Sigmoid colon (tissue), 7 donors: ENCODE measurements around the gene HES2. TPM values are rescaled to one million over a fixed set of nuclear protein-coding genes. Genes with fewer than 3 reads are reported as not detected.

Experiments
- DNase-seq: peaks from one replicate; pipeline ENCODE4 v3.0.0-alpha.2; 2019
- H3K27ac ChIP-seq, 4 donors: fragments of 200-600 bp; sonication (generic); one replicate each; pipeline ENCODE4 v1.5.1; 2016 to 2019; ENCODE audit warnings: mild to moderate bottlenecking in 1 of 4
- H3K27me3 ChIP-seq, 3 donors: fragments of 200-600 bp; sonication (generic); one replicate each; pipeline ENCODE4 v1.5.1; 2019; ENCODE audit warnings: mild to moderate bottlenecking in 1 of 3
- H3K36me3 ChIP-seq, 4 donors: fragments of 200-600 bp; sonication (generic); one replicate each; pipeline ENCODE4 v1.5.1; 2016 to 2019
- H3K4me1 ChIP-seq, 4 donors: fragments of 200-600 bp; sonication (generic); one replicate each; pipeline ENCODE4 v1.5.1; 2017 to 2019
- H3K4me3 ChIP-seq, 4 donors: fragments of 200-600 bp; sonication (generic); one replicate each; pipeline ENCODE4 v1.5.1; 2017 to 2019; ENCODE audit warnings: mild to moderate bottlenecking in 2 of 4, moderate library complexity in 1 of 4
- H3K9me3 ChIP-seq, 4 donors: fragments of 200-600 bp in 3 of 4; sonication (generic) in 3 of 4; one replicate each; pipeline versions ENCODE4 v1.5.1 to v1.6.1; 2013 to 2019
- EP300 ChIP-seq, 4 donors: sonication (generic); formaldehyde crosslinking; IDR thresholded peaks; one replicate each; pipeline ENCODE4 v1.6.1; 2017; ENCODE audit warnings: antibody characterized with exemption in 4 of 4
- POLR2A ChIP-seq, 2 donors: fragments of 450-650 bp; IDR thresholded peaks; one replicate each; pipeline ENCODE4 v1.6.1; 2016; ENCODE audit warnings: antibody characterized with exemption in 2 of 2, mild to moderate bottlenecking in 2 of 2, moderate library complexity in 2 of 2
- POLR2AphosphoS5 ChIP-seq, 4 donors: sonication (generic); formaldehyde crosslinking; IDR thresholded peaks; one replicate each; pipeline ENCODE4 v1.6.1; 2017; ENCODE audit warnings: antibody characterized with exemption in 4 of 4
- WGBS, 2 donors: extraction: QIAGEN DNeasy Blood & Tissue Kit; methylation state at CpG; one replicate each; pipeline ENCODE4 v1.1.7; 2013; 5-methylcytosine and 5-hydroxymethylcytosine counted together
- intact Hi-C: fragments of 100-400 bp; cut with DNase I; formaldehyde crosslinking; loops from one replicate; pipeline ENCODE4 v1.15.1; 2023
- polyA plus RNA-seq, 3 donors: library from polyadenylated mRNA; stranded (reverse); fragments of 200-250 nt; gene quantifications; one replicate each; pipeline ENCODE4 v1.2.3, GENCODE V29; 2013
- total RNA-seq, 4 donors: library from RNA; depleted of rRNA; stranded (reverse); fragments of >200 nt; gene quantifications; one replicate each; pipeline ENCODE4 v1.1.0, GENCODE V29; 2016
- TF ChIP-seq, protein P1 (sequence below), 4 experiments: fragments of 450-650 bp in 3 of 4; fragments of 200-600 bp in 1 of 4; IDR thresholded peaks; one replicate each; pipeline ENCODE4 v1.5.1; 2016 to 2019; ENCODE audit warnings: antibody characterized with exemption in 4 of 4, mild to moderate bottlenecking in 3 of 4, moderate library complexity in 2 of 4
- donor health status: healthy with polysubstance abuse.
- donor health status: Bipolar disorder and iron deficiency.
- donor health status: healthy.

Gene HES2
- total and polyA plus RNA-seq, 7 donors, result 10.7 to 27.0 (median 19.9) TPM; not detected in 4

DNA sequence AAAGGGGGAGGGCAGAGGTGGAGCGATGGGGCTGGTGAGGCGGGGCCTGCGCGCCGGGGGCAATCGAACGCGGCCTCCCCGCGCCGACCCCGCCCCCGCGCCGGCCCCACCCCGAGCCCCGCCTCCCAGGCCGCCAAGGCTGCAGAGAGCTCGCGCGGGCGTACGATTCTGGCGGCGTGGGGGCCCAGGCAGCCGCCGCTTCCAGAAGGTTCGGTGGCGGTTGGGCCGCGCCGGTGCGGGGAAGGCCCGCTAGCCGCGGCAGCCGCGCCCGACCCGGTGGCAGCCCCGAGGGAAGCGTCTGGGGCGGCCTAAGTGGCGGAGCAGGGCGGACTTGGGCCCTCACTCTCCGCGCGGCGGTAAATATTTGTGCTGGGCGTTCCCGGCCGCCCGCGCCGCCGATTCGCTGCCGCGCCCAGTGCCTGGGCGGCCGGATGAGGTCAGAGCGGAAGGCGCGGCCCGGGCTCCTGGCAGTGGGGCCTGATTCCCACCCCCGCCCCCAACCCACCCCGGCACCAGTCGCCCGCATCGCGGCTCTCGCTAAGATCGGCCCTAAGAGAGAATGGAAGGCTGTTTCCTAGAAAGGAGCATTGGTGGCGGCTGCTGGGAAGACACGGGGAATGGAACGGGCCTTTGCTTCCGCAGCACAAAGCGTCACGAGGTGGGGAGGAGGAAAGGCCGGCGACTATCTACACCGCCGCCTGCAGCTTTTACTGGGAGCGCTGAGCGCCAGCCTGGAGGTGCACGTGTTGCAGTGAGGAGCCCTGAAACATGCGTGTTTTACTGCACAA is 26.1 kb downstream of the HES2 start, which contains the start of gene ACOT7:
ACOT7 (minus strand) TSS at position 368 of the 788 bp plus-strand sequence. CDS start 368 bp downstream, outside the sequence.
- Histone ChIP-seq H3K36me3 (no peaks in the 10 kb centered on the region), H3K4me1 (peaks cover 0 to 16% (median 15%) of the 10 kb centered on the region in 4 donors), H3K27me3 (no peaks in the 10 kb centered on the region), H3K27ac (peak within 1 kb of the TSS; percentile 94 to 98 (median 98)), H3K4me3 (peak within 1 kb of the TSS; percentile 47 to 67 (median 64)), H3K9me3 (no peaks in the 10 kb centered on the region)
- TF ChIP-seq POLR2AphosphoS5 (IDR thresholded peaks at IDR 0.05), result peak; percentile 19 to 63 (median 46)
- TF ChIP-seq POLR2A (IDR thresholded peaks at IDR 0.05), result peak in 1 of 2 donors; percentile 22
- TF ChIP-seq, protein P1, sequence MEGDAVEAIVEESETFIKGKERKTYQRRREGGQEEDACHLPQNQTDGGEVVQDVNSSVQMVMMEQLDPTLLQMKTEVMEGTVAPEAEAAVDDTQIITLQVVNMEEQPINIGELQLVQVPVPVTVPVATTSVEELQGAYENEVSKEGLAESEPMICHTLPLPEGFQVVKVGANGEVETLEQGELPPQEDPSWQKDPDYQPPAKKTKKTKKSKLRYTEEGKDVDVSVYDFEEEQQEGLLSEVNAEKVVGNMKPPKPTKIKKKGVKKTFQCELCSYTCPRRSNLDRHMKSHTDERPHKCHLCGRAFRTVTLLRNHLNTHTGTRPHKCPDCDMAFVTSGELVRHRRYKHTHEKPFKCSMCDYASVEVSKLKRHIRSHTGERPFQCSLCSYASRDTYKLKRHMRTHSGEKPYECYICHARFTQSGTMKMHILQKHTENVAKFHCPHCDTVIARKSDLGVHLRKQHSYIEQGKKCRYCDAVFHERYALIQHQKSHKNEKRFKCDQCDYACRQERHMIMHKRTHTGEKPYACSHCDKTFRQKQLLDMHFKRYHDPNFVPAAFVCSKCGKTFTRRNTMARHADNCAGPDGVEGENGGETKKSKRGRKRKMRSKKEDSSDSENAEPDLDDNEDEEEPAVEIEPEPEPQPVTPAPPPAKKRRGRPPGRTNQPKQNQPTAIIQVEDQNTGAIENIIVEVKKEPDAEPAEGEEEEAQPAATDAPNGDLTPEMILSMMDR (IDR thresholded peaks at IDR 0.05), result peak in 2 of 4 experiments; percentile 24 to 27
- no peak for TF ChIP-seq EP300 (IDR thresholded peaks at IDR 0.05)
- WGBS, 2 donors, result 0 to 1% methylated on average over 87 of the region's 87 CpGs
- DNase-seq, result peak; percentile 92
- intact Hi-C loops, result loop anchor here (2.0 to 10.0 kb wide), 2 partner anchors 31 to 231 kb away; partner anchors contain the start of gene THAP3

DNA sequence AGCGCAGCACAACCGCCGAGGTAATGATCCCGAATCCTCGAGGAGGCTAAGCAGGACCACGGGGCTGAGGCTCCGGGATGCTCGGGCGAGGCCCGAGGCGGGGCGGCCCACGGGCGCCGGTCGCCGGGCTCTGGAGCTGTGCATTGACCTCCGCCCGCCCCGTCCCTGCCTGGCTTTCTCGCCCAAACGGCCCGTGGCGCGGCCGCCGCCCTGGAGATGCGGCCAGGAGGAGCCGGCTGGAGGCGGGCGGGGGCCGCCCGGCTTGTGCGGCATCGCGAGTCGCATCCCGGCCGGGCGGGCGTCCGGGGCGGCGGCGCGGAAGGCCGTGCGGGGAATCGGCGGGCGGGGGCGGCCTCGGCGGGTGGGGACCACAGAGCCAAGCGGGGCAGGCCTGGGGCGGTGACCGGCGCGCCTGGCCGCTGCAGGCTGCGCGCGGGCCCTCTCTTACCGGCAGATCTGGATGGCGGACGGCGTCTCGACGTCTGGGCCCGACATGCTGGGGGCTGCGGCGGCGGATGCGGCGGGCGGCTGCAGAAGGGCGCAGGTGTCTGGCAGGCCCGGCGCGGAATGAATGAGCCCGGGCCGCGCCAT is 26.8 kb downstream of the HES2 start:
- TF ChIP-seq, protein P1 (IDR thresholded peaks at IDR 0.05), result no peak
- no peak for TF ChIP-seq EP300 (IDR thresholded peaks at IDR 0.05)
- no peak for TF ChIP-seq POLR2A (IDR thresholded peaks at IDR 0.05)
- no peak for TF ChIP-seq POLR2AphosphoS5 (IDR thresholded peaks at IDR 0.05)
- Histone ChIP-seq H3K27ac (peak overlapping the region; percentile 94 to 98 (median 98)), H3K4me1 (peaks cover 0 to 16% (median 15%) of the 10 kb centered on the region in 4 donors), H3K36me3 (no peaks in the 10 kb centered on the region), H3K27me3 (no peaks in the 10 kb centered on the region), H3K4me3 (peak overlapping the region in 3 of 4 donors; percentile 62 to 67 (median 66)), H3K9me3 (no peaks in the 10 kb centered on the region)
- intact Hi-C loops, result loop anchor here (10.0 kb wide), 1 partner anchor 232 kb away; the partner anchor contains the start of gene THAP3
- 0 to 1% methylated on average over 83 of the region's 83 CpGs for WGBS, 2 donors
- DNase-seq, result no peak

DNA sequence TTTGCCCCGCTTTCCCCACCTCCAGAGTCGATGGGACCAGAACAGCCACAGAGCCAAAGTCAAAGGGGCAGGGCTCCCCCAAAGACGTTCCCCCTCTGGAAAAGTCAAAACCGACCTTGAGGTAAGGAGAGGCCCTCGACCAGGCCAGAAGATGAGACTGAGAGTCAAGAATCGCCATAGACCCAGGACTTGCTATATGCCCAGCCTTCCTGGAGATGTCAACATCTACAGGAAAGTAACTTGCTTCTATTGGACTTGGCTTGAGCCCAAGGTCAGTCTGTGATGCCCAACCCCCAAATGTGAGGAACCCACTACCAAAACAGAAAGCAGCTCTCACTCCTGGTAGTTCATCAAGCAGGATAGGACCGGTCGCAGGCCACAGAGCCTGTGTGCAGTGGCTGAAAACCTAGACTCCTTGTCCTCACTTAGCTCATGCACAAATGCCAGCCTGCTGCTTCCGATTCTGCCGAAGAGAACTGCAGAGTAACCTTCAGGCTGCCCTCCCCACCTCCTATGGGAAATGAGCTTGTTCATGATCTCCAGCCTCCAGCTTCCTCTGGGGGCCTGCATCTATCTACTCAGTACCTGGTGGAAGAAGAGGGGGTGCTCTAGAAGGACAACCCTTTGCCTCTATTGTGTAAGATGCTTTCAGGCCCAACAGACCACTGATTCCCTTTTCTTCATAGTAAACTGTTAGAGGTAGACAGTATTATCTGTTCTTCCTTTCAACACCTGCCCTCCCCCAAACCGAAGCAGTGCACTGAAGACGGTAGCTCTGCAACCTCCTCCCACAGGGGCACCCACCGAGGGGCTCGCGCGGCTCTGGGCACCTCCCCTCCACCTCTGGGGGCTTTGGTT is 27.5 kb downstream of the HES2 start:
- Histone ChIP-seq H3K4me1 (peaks cover 0 to 16% (median 15%) of the 10 kb centered on the region in 4 donors), H3K27ac (peak overlapping the region; percentile 94 to 98 (median 98)), H3K27me3 (no peaks in the 10 kb centered on the region), H3K9me3 (no peaks in the 10 kb centered on the region), H3K4me3 (peak overlapping the region in 3 of 4 donors; percentile 62 to 67 (median 66)), H3K36me3 (no peaks in the 10 kb centered on the region)
- DNase-seq, result no peak
- 21 to 41% methylated on average over 16 of the region's 16 CpGs for WGBS, 2 donors
- intact Hi-C loops, result loop anchor here (10.0 kb wide), 1 partner anchor 233 kb away; the partner anchor contains the start of gene THAP3
- no peak for TF ChIP-seq POLR2AphosphoS5 (IDR thresholded peaks at IDR 0.05)
- TF ChIP-seq POLR2A (IDR thresholded peaks at IDR 0.05), result no peak
- no peak for TF ChIP-seq EP300 (IDR thresholded peaks at IDR 0.05)
- TF ChIP-seq, protein P1 (IDR thresholded peaks at IDR 0.05), result no peak

DNA sequence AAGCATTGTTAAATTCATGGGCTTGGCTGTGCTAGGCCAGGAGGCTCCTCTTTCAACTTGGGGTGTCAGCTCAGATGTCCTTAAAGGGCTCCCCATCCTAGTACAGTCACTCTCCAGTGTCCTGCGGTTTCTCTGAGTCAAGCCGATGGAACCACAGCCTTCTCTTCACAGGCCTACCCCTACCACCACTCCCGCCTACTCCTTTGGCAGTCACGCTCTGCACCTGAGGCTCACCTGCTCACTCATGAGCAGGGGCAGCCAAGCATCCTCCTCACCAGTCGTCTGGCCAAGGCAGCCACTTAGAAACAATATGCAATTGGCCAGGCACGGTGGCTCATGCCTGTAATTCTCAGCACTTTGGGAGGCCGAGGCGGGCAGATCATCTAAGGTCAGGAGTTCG is 29.7 kb downstream of the HES2 start:
- intact Hi-C loops, result loop anchor here (10.0 kb wide), 1 partner anchor 235 kb away; the partner anchor contains the start of gene THAP3

More for the DNA sequence above, 29.7 kb downstream of the HES2 start:
- Histone ChIP-seq H3K36me3 (no peaks in the 10 kb centered on the region), H3K4me3 (no peak overlapping the region), H3K4me1 (peaks cover 0 to 34% (median 27%) of the 10 kb centered on the region in 4 donors), H3K27ac (no peak overlapping the region), H3K9me3 (no peaks in the 10 kb centered on the region), H3K27me3 (no peaks in the 10 kb centered on the region)
- TF ChIP-seq POLR2A (IDR thresholded peaks at IDR 0.05) (no peak), POLR2AphosphoS5 (IDR thresholded peaks at IDR 0.05) (no peak), EP300 (IDR thresholded peaks at IDR 0.05) (no peak)
- TF ChIP-seq, protein P1 (IDR thresholded peaks at IDR 0.05), result no peak
- no peak for DNase-seq
- 88 to 95% methylated on average over 9 of the region's 9 CpGs for WGBS, 2 donors
